GM12878 (cell line): ENCODE data around the gene PPP1R7. TPM values are rescaled to one million over a fixed set of nuclear protein-coding genes. Genes with fewer than 3 reads are reported as not detected.

Source experiments
- ATF7 ChIP-seq: fragments of 450-650 bp; IDR thresholded peaks from 2 replicates; pipeline ENCODE4 v1.6.1; 2016; ENCODE audit warnings: low read depth, mild to moderate bottlenecking
- BHLHE40 ChIP-seq, 2 experiments: fragments of 450-650 bp in 1 of 2; IDR thresholded peaks; 2 replicates each; pipeline ENCODE4 v1.6.1; 2011 to 2017; ENCODE audit warnings: low read depth in 2 of 2, borderline replicate concordance in 1 of 2, improper control_type of control experiment in 1 of 2, low read length in 1 of 2, mild to moderate bottlenecking in 1 of 2
- BRCA1 ChIP-seq: IDR thresholded peaks from 2 replicates; pipeline ENCODE4 v1.6.1; 2011; ENCODE audit warnings: low read depth, low read length, improper control_type of control experiment
- CHD2 ChIP-seq: IDR thresholded peaks from 2 replicates; pipeline ENCODE4 v1.6.1; 2011; ENCODE audit warnings: low read depth, low read length, improper control_type of control experiment, borderline replicate concordance
- IRF4 ChIP-seq: IDR thresholded peaks from 2 replicates; pipeline ENCODE4 v1.6.1; 2011; ENCODE audit warnings: low read depth, low read length
- MEF2B ChIP-seq: fragments of 450-650 bp; IDR thresholded peaks from 2 replicates; pipeline ENCODE4 v1.6.1; 2018; ENCODE audit warnings: mild to moderate bottlenecking, moderate library complexity; ENCODE audit not compliant: partially characterized antibody, poor library complexity, severe bottlenecking
- MTA2 ChIP-seq: fragments of 450-650 bp; IDR thresholded peaks from 2 replicates; pipeline ENCODE4 v1.6.1; 2016; ENCODE audit warnings: low read depth, mild to moderate bottlenecking, moderate library complexity
- NFXL1 ChIP-seq: fragments of 450-650 bp; IDR thresholded peaks from 2 replicates; pipeline ENCODE4 v1.6.1; 2017; ENCODE audit warnings: antibody characterized with exemption, mild to moderate bottlenecking, borderline replicate concordance
- NFYB ChIP-seq: IDR thresholded peaks from 2 replicates; pipeline ENCODE4 v1.6.1; 2011; ENCODE audit warnings: low read depth, mild to moderate bottlenecking, low read length, improper control_type of control experiment, moderate library complexity; ENCODE audit not compliant: insufficient read depth
- POLR2AphosphoS2 ChIP-seq: IDR thresholded peaks from 2 replicates; pipeline ENCODE4 v1.6.1; 2011; ENCODE audit warnings: low read depth, mild to moderate bottlenecking, low read length, improper control_type of control experiment, moderate library complexity
- SPI1 ChIP-seq: IDR thresholded peaks from 2 replicates; pipeline ENCODE4 v1.6.1; 2011; ENCODE audit warnings: low read depth, mild to moderate bottlenecking, low read length, moderate library complexity, borderline replicate concordance; ENCODE audit not compliant: insufficient read depth
- polyA plus RNA-seq, 11 experiments: library from polyadenylated mRNA; depleted of rRNA in 4 of 11; unstranded in 6 of 11; stranded (reverse) in 5 of 11; fragments of >200 nt; fragmentation: Nextera tagmentation in 4 of 11; fragmentation: Illumina TruSeq in 1 of 11; extraction: Ambion mirVana in 4 of 11; extraction: Trizol in 1 of 11; gene quantifications; 1 replicate in 1 of 11; 2 replicates in 10 of 11; pipeline versions ENCODE4 v1.2.1 to v1.2.3, GENCODE V29; 2011 to 2016; ENCODE audit warnings: inconsistent platforms in 2 of 11, missing spikeins in 2 of 11, low read depth in 1 of 11
- total RNA-seq, 4 experiments: library from RNA; depleted of rRNA in 3 of 4; stranded (reverse); fragments of >200 nt in 3 of 4; fragmentation: Illumina TruSeq in 1 of 4; extraction: Trizol in 1 of 4; gene quantifications; 2 replicates each; pipeline versions ENCODE4 v1.2.1 to v1.2.3, GENCODE V29; 2013 to 2021
- TF ChIP-seq, protein P1 (sequence below): fragments of 450-650 bp; formaldehyde crosslinking; IDR thresholded peaks from 2 replicates; pipeline ENCODE4 v1.5.0; 2022; ENCODE audit warnings: mild to moderate bottlenecking, missing genetic modification characterization
- TF ChIP-seq, protein P2 (sequence below): IDR thresholded peaks from 2 replicates; pipeline ENCODE4 v1.6.1; 2011; ENCODE audit warnings: low read depth, mild to moderate bottlenecking, low read length, moderate library complexity, borderline replicate concordance; ENCODE audit errors: extremely low read depth
- TF ChIP-seq, protein P3 (sequence below): fragments of 450-650 bp; formaldehyde crosslinking; IDR thresholded peaks from 2 replicates; pipeline ENCODE4 v1.4.0; 2022; ENCODE audit warnings: mild to moderate bottlenecking, moderate library complexity
- TF ChIP-seq, protein P4 (sequence below): fragments of 450-650 bp; IDR thresholded peaks from 2 replicates; pipeline ENCODE4 v1.6.1; 2017; ENCODE audit warnings: mild to moderate bottlenecking, moderate library complexity
- TF ChIP-seq, protein P5 (sequence below): fragments of 450-650 bp; IDR thresholded peaks from 2 replicates; pipeline ENCODE4 v1.6.1; 2016; ENCODE audit warnings: mild to moderate bottlenecking

Gene PPP1R7
- total and polyA plus RNA-seq, 10 of the 15 experiments (the other 5 are each of a cell fraction or from before 2014, with no cell fraction given) = 78.5 to 174 (median 93.7) TPM

DNA sequence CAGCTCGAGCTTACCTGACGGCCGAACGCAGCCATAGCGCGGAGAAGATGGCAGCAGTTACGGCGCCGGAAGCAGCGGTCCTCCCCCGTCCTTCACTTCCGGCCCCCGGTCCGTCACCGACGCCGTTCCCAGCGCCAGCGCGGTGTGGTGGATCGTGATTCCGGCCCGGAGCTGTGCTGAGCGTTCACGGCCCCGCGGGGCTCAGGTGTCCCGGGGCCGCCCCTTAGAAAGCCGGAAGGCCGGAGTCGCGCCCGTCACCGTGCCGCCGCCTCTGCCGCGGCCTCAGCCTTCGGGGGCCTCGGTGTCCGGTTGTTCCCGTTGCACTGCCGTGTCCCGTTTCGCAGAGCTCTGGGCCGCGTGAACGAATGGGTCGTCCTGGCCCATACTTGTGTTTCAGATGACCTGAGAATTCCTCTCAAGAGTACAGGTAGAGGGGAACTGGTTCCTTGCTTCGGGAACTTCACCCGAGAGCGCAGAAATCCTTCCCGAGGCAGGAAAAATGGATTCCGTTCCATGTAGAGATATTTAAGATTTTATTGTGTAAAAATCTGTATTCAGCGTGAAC is 47.9 kb upstream of the PPP1R7 start, which contains the start of gene MTERF4 (continued):
- TF ChIP-seq, protein P1, sequence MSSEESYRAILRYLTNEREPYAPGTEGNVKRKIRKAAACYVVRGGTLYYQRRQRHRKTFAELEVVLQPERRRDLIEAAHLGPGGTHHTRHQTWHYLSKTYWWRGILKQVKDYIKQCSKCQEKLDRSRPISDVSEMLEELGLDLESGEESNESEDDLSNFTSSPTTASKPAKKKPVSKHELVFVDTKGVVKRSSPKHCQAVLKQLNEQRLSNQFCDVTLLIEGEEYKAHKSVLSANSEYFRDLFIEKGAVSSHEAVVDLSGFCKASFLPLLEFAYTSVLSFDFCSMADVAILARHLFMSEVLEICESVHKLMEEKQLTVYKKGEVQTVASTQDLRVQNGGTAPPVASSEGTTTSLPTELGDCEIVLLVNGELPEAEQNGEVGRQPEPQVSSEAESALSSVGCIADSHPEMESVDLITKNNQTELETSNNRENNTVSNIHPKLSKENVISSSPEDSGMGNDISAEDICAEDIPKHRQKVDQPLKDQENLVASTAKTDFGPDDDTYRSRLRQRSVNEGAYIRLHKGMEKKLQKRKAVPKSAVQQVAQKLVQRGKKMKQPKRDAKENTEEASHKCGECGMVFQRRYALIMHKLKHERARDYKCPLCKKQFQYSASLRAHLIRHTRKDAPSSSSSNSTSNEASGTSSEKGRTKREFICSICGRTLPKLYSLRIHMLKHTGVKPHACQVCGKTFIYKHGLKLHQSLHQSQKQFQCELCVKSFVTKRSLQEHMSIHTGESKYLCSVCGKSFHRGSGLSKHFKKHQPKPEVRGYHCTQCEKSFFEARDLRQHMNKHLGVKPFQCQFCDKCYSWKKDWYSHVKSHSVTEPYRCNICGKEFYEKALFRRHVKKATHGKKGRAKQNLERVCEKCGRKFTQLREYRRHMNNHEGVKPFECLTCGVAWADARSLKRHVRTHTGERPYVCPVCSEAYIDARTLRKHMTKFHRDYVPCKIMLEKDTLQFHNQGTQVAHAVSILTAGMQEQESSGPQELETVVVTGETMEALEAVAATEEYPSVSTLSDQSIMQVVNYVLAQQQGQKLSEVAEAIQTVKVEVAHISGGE (CRISPR knock-in tag) = peak; percentile 96
- TF ChIP-seq ATF7 = 0 out of 2 replicates have a peak, but pooled peaks have one; percentile 16
- TF ChIP-seq, protein P2, sequence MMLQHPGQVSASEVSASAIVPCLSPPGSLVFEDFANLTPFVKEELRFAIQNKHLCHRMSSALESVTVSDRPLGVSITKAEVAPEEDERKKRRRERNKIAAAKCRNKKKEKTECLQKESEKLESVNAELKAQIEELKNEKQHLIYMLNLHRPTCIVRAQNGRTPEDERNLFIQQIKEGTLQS = no peak
- TF ChIP-seq, protein P3, sequence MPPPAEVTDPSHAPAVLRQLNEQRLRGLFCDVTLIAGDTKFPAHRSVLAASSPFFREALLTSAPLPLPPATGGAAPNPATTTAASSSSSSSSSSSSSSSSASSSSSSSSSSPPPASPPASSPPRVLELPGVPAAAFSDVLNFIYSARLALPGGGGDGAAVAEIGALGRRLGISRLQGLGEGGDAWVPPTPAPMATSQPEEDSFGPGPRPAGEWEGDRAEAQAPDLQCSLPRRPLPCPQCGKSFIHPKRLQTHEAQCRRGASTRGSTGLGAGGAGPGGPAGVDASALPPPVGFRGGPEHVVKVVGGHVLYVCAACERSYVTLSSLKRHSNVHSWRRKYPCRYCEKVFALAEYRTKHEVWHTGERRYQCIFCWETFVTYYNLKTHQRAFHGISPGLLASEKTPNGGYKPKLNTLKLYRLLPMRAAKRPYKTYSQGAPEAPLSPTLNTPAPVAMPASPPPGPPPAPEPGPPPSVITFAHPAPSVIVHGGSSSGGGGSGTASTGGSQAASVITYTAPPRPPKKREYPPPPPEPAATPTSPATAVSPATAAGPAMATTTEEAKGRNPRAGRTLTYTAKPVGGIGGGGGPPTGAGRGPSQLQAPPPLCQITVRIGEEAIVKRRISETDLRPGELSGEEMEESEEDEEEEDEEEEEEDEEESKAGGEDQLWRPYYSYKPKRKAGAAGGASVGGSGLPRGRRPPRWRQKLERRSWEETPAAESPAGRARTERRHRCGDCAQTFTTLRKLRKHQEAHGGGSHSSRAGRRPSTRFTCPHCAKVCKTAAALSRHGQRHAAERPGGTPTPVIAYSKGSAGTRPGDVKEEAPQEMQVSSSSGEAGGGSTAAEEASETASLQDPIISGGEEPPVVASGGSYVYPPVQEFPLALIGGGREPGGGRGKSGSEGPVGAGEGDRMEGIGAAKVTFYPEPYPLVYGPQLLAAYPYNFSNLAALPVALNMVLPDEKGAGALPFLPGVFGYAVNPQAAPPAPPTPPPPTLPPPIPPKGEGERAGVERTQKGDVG (CRISPR knock-in tag) = no peak
- peak; percentile 69 to 82 for TF ChIP-seq BHLHE40 (IDR thresholded peaks at IDR 0.05; ENCODE audit: borderline replicate concordance in 1 of 2, low read depth in 2 of 2, low read length in 1 of 2)
- no peak for TF ChIP-seq NFYB
- TF ChIP-seq SPI1 = no peak
- TF ChIP-seq IRF4 = peak; percentile 64; the same call in 1 of the 2 replicates
- no peak for TF ChIP-seq MTA2
- TF ChIP-seq BRCA1 = 0 out of 2 replicates have a peak, but pooled peaks have one; percentile 16
- TF ChIP-seq, protein P4, sequence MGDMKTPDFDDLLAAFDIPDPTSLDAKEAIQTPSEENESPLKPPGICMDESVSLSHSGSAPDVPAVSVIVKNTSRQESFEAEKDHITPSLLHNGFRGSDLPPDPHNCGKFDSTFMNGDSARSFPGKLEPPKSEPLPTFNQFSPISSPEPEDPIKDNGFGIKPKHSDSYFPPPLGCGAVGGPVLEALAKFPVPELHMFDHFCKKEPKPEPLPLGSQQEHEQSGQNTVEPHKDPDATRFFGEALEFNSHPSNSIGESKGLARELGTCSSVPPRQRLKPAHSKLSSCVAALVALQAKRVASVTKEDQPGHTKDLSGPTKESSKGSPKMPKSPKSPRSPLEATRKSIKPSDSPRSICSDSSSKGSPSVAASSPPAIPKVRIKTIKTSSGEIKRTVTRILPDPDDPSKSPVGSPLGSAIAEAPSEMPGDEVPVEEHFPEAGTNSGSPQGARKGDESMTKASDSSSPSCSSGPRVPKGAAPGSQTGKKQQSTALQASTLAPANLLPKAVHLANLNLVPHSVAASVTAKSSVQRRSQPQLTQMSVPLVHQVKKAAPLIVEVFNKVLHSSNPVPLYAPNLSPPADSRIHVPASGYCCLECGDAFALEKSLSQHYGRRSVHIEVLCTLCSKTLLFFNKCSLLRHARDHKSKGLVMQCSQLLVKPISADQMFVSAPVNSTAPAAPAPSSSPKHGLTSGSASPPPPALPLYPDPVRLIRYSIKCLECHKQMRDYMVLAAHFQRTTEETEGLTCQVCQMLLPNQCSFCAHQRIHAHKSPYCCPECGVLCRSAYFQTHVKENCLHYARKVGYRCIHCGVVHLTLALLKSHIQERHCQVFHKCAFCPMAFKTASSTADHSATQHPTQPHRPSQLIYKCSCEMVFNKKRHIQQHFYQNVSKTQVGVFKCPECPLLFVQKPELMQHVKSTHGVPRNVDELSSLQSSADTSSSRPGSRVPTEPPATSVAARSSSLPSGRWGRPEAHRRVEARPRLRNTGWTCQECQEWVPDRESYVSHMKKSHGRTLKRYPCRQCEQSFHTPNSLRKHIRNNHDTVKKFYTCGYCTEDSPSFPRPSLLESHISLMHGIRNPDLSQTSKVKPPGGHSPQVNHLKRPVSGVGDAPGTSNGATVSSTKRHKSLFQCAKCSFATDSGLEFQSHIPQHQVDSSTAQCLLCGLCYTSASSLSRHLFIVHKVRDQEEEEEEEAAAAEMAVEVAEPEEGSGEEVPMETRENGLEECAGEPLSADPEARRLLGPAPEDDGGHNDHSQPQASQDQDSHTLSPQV = peak; percentile 78; the same call in 1 of the 2 replicates
- no peak for TF ChIP-seq NFXL1
- TF ChIP-seq, protein P5, sequence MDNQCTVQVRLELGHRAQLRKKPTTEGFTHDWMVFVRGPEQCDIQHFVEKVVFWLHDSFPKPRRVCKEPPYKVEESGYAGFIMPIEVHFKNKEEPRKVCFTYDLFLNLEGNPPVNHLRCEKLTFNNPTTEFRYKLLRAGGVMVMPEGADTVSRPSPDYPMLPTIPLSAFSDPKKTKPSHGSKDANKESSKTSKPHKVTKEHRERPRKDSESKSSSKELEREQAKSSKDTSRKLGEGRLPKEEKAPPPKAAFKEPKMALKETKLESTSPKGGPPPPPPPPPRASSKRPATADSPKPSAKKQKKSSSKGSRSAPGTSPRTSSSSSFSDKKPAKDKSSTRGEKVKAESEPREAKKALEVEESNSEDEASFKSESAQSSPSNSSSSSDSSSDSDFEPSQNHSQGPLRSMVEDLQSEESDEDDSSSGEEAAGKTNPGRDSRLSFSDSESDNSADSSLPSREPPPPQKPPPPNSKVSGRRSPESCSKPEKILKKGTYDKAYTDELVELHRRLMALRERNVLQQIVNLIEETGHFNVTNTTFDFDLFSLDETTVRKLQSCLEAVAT = no peak
- TF ChIP-seq MEF2B = peak; percentile 50
- TF ChIP-seq CHD2 = peak; percentile 84
- TF ChIP-seq POLR2AphosphoS2 = peak; percentile 93
